Loucy (cell line): Measurements from ENCODE around the gene PCTP.

Experiments used
- EZH2phosphoT487 ChIP-seq: fragments of 200-600 bp; IDR thresholded peaks from 2 replicates; pipeline ENCODE4 v1.6.1; 2018; ENCODE audit warnings: antibody characterized with exemption, mild to moderate bottlenecking, moderate library complexity, borderline replicate concordance
- TF ChIP-seq, protein P1 (sequence below): fragments of 200-600 bp; sonication (generic); conservative IDR thresholded peaks from 2 replicates; pipeline ENCODE4 v1.5.1; 2014; ENCODE audit warnings: mild to moderate bottlenecking, antibody characterized with exemption, low read length

DNA sequence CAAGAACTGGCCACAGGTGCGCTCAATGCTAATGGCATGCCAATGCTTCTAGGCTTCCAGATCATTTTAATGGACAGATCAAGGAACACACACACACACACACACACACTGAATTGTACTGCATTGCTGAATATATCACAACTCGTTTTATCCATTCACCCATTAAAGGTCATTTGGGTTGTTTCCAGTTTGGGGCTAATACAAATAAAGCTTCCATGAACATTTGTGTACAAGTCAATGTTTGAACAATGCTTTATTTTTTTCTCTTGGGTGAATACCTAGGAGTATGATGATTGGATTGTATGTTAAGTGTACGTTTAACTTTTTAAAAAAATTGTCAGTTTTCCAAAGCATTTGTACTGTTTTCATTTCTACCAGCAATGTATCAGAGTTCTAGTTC lies 3.6 kb upstream of the PCTP start:
- TF ChIP-seq, protein P1, sequence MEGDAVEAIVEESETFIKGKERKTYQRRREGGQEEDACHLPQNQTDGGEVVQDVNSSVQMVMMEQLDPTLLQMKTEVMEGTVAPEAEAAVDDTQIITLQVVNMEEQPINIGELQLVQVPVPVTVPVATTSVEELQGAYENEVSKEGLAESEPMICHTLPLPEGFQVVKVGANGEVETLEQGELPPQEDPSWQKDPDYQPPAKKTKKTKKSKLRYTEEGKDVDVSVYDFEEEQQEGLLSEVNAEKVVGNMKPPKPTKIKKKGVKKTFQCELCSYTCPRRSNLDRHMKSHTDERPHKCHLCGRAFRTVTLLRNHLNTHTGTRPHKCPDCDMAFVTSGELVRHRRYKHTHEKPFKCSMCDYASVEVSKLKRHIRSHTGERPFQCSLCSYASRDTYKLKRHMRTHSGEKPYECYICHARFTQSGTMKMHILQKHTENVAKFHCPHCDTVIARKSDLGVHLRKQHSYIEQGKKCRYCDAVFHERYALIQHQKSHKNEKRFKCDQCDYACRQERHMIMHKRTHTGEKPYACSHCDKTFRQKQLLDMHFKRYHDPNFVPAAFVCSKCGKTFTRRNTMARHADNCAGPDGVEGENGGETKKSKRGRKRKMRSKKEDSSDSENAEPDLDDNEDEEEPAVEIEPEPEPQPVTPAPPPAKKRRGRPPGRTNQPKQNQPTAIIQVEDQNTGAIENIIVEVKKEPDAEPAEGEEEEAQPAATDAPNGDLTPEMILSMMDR: no peak
- no peak for TF ChIP-seq EZH2phosphoT487
